Gastroesophageal sphincter (tissue), 3 donors: Measurements from ENCODE around the gene WWC2.

Experiments
- EP300 ChIP-seq: sonication (generic); formaldehyde crosslinking; IDR thresholded peaks from one replicate; pipeline ENCODE4 v1.6.1; 2017; ENCODE audit warnings: antibody characterized with exemption, mild to moderate bottlenecking
- POLR2A ChIP-seq, 2 donors: fragments of 450-650 bp; IDR thresholded peaks; one replicate each; pipeline ENCODE4 v1.6.1; 2017; ENCODE audit warnings: antibody characterized with exemption in 2 of 2, mild to moderate bottlenecking in 2 of 2, moderate library complexity in 1 of 2
- POLR2AphosphoS5 ChIP-seq: sonication (generic); formaldehyde crosslinking; IDR thresholded peaks from one replicate; pipeline ENCODE4 v1.6.1; 2017; ENCODE audit warnings: antibody characterized with exemption
- TF ChIP-seq, protein P1 (sequence below), 4 experiments: fragments of 200-600 bp in 2 of 4; fragments of 450-650 bp in 2 of 4; sonication (generic) in 1 of 4; IDR thresholded peaks; one replicate each; pipeline ENCODE4 v1.5.1; 2017 to 2019; ENCODE audit warnings: antibody characterized with exemption in 4 of 4, mild to moderate bottlenecking in 2 of 4, moderate library complexity in 2 of 4

DNA sequence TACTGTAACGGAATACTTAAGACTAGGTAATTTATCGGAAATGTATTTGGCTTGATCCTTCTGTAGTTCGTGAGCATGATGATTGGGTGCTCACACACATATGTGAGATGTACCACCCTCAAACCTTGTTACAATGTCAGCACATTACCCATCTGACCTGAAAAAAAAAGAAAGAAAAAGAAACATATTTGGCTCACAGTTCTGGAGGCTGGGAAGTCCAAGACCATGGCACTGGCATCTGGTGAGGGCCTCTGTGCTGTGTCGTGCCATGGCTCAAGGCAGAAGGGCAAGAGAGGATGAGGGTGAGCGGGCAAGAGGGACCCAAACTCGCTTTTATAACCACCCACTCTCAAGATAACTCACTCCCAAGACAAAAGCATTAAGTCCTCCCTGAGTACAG, 230.2 kb downstream of the WWC2 start:
- TF ChIP-seq POLR2A (IDR thresholded peaks at IDR 0.05) (no peak), EP300 (no peak), POLR2AphosphoS5 (no peak)
- TF ChIP-seq, protein P1, sequence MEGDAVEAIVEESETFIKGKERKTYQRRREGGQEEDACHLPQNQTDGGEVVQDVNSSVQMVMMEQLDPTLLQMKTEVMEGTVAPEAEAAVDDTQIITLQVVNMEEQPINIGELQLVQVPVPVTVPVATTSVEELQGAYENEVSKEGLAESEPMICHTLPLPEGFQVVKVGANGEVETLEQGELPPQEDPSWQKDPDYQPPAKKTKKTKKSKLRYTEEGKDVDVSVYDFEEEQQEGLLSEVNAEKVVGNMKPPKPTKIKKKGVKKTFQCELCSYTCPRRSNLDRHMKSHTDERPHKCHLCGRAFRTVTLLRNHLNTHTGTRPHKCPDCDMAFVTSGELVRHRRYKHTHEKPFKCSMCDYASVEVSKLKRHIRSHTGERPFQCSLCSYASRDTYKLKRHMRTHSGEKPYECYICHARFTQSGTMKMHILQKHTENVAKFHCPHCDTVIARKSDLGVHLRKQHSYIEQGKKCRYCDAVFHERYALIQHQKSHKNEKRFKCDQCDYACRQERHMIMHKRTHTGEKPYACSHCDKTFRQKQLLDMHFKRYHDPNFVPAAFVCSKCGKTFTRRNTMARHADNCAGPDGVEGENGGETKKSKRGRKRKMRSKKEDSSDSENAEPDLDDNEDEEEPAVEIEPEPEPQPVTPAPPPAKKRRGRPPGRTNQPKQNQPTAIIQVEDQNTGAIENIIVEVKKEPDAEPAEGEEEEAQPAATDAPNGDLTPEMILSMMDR (IDR thresholded peaks at IDR 0.05), result no peak
